ENCODE results near the gene GRHL1. TPM values are rescaled to one million over a fixed set of nuclear protein-coding genes. Genes with fewer than 3 reads are reported as not detected.

GRHL1 gene
- total RNA-seq, 4 donors from 2014 or later: 112 to 233 (median 121) TPM

- no peak overlapping the region for H3K27ac ChIP-seq
- H3K4me3 ChIP-seq: no peak overlapping the region
- no peaks in the 10 kb centered on the region for H3K27me3 ChIP-seq
- TF ChIP-seq POLR2A (IDR thresholded peaks at IDR 0.05): no peak
- TF ChIP-seq POLR2AphosphoS5 (IDR thresholded peaks at IDR 0.05): no peak
- no peak for TF ChIP-seq EP300 (IDR thresholded peaks at IDR 0.05)
- TF ChIP-seq, protein P1, sequence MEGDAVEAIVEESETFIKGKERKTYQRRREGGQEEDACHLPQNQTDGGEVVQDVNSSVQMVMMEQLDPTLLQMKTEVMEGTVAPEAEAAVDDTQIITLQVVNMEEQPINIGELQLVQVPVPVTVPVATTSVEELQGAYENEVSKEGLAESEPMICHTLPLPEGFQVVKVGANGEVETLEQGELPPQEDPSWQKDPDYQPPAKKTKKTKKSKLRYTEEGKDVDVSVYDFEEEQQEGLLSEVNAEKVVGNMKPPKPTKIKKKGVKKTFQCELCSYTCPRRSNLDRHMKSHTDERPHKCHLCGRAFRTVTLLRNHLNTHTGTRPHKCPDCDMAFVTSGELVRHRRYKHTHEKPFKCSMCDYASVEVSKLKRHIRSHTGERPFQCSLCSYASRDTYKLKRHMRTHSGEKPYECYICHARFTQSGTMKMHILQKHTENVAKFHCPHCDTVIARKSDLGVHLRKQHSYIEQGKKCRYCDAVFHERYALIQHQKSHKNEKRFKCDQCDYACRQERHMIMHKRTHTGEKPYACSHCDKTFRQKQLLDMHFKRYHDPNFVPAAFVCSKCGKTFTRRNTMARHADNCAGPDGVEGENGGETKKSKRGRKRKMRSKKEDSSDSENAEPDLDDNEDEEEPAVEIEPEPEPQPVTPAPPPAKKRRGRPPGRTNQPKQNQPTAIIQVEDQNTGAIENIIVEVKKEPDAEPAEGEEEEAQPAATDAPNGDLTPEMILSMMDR (IDR thresholded peaks at IDR 0.05): no peak
- H3K9me3 ChIP-seq: no peaks in the 10 kb centered on the region
- peak in 1 of 2 donors; percentile 27 for DNase-seq (ENCODE audit: low spot score in 2 of 2)
- H3K4me1 ChIP-seq: peaks cover 13% of the 10 kb centered on the region
- 68% methylated on average over 6 of the region's 7 CpGs for WGBS
- peaks cover 25% of the 10 kb centered on the region for H3K36me3 ChIP-seq
These were observed 46.4 kb downstream of the GRHL1 start for GRCh38 chr2:9997936-9998335.

- no peak for TF ChIP-seq EP300 (IDR thresholded peaks at IDR 0.05)
- Histone ChIP-seq H3K27ac (no peak overlapping the region), H3K27me3 (no peaks in the 10 kb centered on the region), H3K36me3 (peaks cover 24% of the 10 kb centered on the region), H3K9me3 (no peaks in the 10 kb centered on the region), H3K4me1 (peaks cover 6% of the 10 kb centered on the region), H3K4me3 (no peak overlapping the region)
- 91% methylated on average over 18 of the region's 20 CpGs for WGBS
- DNase-seq (ENCODE audit: low spot score in 2 of 2): peak; percentile 48 to 57
These were observed 47.6 kb downstream of the GRHL1 start for GRCh38 chr2:9998916-9999654.

DNA sequence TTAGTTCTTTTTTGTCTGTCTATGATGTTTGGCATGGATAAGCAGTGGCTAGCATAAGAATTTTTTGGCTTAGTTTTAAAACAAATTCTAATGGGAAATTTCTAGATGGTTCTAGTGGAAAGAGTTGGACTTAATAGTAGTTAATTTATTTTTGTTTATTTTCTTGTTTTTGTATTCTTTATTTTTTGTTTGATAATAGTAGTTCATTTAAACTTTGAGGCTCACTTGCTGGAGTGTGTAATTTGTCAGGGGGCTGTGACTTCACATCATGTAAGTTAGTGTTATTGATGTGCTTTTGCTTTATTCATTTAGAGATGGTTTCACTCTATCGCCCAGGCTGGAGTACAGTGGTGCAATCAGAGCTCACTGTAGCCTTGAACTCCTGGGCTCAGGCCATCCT is 48.2 kb downstream of the GRHL1 start:
- Histone ChIP-seq H3K27me3 (no peaks in the 10 kb centered on the region), H3K36me3 (peaks cover 24% of the 10 kb centered on the region), H3K27ac (no peak overlapping the region), H3K4me1 (peaks cover 11% of the 10 kb centered on the region), H3K9me3 (no peaks in the 10 kb centered on the region), H3K4me3 (no peak overlapping the region)
- no peak for DNase-seq (ENCODE audit: low spot score in 2 of 2)
- WGBS: 85% methylated on average over 1 of the region's 1 CpG
- TF ChIP-seq EP300 (IDR thresholded peaks at IDR 0.05) (no peak), POLR2AphosphoS5 (IDR thresholded peaks at IDR 0.05) (no peak), POLR2A (IDR thresholded peaks at IDR 0.05) (no peak)
- TF ChIP-seq, protein P1 (IDR thresholded peaks at IDR 0.05): no peak

GRCh38 chr2:10000541-10000940 is 49.0 kb downstream of the GRHL1 start:
- Histone ChIP-seq H3K27me3 (no peaks in the 10 kb centered on the region), H3K36me3 (peaks cover 19% of the 10 kb centered on the region), H3K4me1 (peaks cover 11% of the 10 kb centered on the region), H3K4me3 (no peak overlapping the region), H3K27ac (no peak overlapping the region), H3K9me3 (no peaks in the 10 kb centered on the region)
- WGBS: 95% methylated on average over 8 of the region's 8 CpGs
- TF ChIP-seq, protein P1 (IDR thresholded peaks at IDR 0.05): no peak
- TF ChIP-seq EP300 (IDR thresholded peaks at IDR 0.05) (no peak), POLR2A (IDR thresholded peaks at IDR 0.05) (no peak), POLR2AphosphoS5 (IDR thresholded peaks at IDR 0.05) (no peak)
- DNase-seq (ENCODE audit: low spot score in 2 of 2): peak; percentile 58 to 69

GRCh38 chr2:10001586-10001985 is 50.1 kb downstream of the GRHL1 start:
- Histone ChIP-seq H3K9me3 (no peaks in the 10 kb centered on the region), H3K4me3 (no peak overlapping the region), H3K4me1 (peaks cover 14% of the 10 kb centered on the region), H3K36me3 (peaks cover 8% of the 10 kb centered on the region), H3K27ac (no peak overlapping the region), H3K27me3 (no peaks in the 10 kb centered on the region)
- WGBS: 83% methylated on average over 5 of the region's 5 CpGs
- TF ChIP-seq, protein P1 (IDR thresholded peaks at IDR 0.05): no peak
- TF ChIP-seq EP300 (IDR thresholded peaks at IDR 0.05) (no peak), POLR2A (IDR thresholded peaks at IDR 0.05) (no peak), POLR2AphosphoS5 (IDR thresholded peaks at IDR 0.05) (no peak)
- no peak for DNase-seq (ENCODE audit: low spot score in 2 of 2)

All from suprapubic skin (tissue), 4 donors.